Lung (tissue), 12 donors: Measurements from ENCODE around the gene PPP4R3B. TPM values are rescaled to one million over a fixed set of nuclear protein-coding genes. Genes with fewer than 3 reads are reported as not detected.
"Not testable (repeated sequence)": the region's sequence is repeated elsewhere in the genome, so short reads cannot be mapped to it uniquely, and the experiment has no call there.

Experiments
- ATAC-seq: fragments of 200-7000 bp; cut with Tn5 transposase; one replicate; pipeline ENCODE4 v1.9.1; 2020; ENCODE audit warnings: moderate number of reproducible peaks; ENCODE audit not compliant: insufficient read depth, low FRiP score
- DNase-seq, 3 donors: peaks; one replicate each; pipeline ENCODE4 v3.0.0-alpha.2; 2013 to 2017
- H3K27ac ChIP-seq, 2 donors: one replicate each; pipeline ENCODE4 v1.5.1; 2013; ENCODE audit warnings: mild to moderate bottlenecking in 2 of 2, moderate library complexity in 2 of 2, control low read depth in 1 of 2, inconsistent platforms in 1 of 2, low read depth in 1 of 2, low read length in 1 of 2
- H3K27me3 ChIP-seq, 3 donors: one replicate each; pipeline ENCODE4 v1.5.1; 2013; ENCODE audit warnings: low read length in 2 of 3; ENCODE audit not compliant: control insufficient read depth in 3 of 3, insufficient read depth in 3 of 3
- H3K36me3 ChIP-seq, 4 donors: one replicate each; pipeline ENCODE4 v1.5.1; 2013; ENCODE audit warnings: low read length in 4 of 4, mild to moderate bottlenecking in 1 of 4, moderate library complexity in 1 of 4; ENCODE audit not compliant: control insufficient read depth in 4 of 4, insufficient read depth in 4 of 4
- H3K4me1 ChIP-seq, 5 donors: one replicate each; pipeline ENCODE4 v1.5.1; 2013; ENCODE audit warnings: low read length in 5 of 5, mild to moderate bottlenecking in 2 of 5, moderate library complexity in 1 of 5; ENCODE audit not compliant: control insufficient read depth in 5 of 5, insufficient read depth in 5 of 5
- H3K4me3 ChIP-seq: one replicate; pipeline ENCODE4 v1.5.1; 2013; ENCODE audit warnings: mild to moderate bottlenecking, control low read depth, moderate library complexity
- H3K9ac ChIP-seq, 2 donors: one replicate each; pipeline ENCODE4 v1.5.1; 2013; ENCODE audit warnings: low read length in 2 of 2, control low read depth in 1 of 2; ENCODE audit not compliant: insufficient read depth in 1 of 2
- H3K9me3 ChIP-seq, 4 donors: one replicate each; pipeline ENCODE4 v1.5.1; 2013; ENCODE audit warnings: low read length in 3 of 4, mild to moderate bottlenecking in 1 of 4, moderate library complexity in 1 of 4; ENCODE audit not compliant: control insufficient read depth in 4 of 4, insufficient read depth in 3 of 4
- WGBS, 2 donors: extraction: QIAGEN DNeasy Blood & Tissue Kit; methylation state at CpG; one replicate each; pipeline ENCODE4 v1.1.7; 2013; 5-methylcytosine and 5-hydroxymethylcytosine counted together
- polyA plus RNA-seq, 2 donors: library from polyadenylated mRNA; stranded (reverse); fragments of 200-250 nt; gene quantifications; one replicate each; pipeline ENCODE4 v1.2.1, GENCODE V29; 2013
- total RNA-seq, 2 donors: library from RNA; depleted of rRNA in 1 of 2; stranded (reverse); fragments of >200 nt in 1 of 2; gene quantifications; one replicate each; pipeline ENCODE4 v1.2.1, GENCODE V29; 2014 to 2021
- TF ChIP-seq, protein P1 (sequence below): IDR thresholded peaks from 2 replicates; pipeline ENCODE4 v1.5.1; 2012; ENCODE audit warnings: mild to moderate bottlenecking; ENCODE audit errors: control extremely low read depth, extremely low read depth
- donor health status: control.
- donor health status: control.
- donor health status: Bipolar disorder and iron deficiency.
- donor health status: healthy.
- donor health status: DM: yes; HTN: yes; CAD: no.

PPP4R3B gene
- total and polyA plus RNA-seq, 4 donors, result 25.3 to 132 (median 42.3) TPM

DNA sequence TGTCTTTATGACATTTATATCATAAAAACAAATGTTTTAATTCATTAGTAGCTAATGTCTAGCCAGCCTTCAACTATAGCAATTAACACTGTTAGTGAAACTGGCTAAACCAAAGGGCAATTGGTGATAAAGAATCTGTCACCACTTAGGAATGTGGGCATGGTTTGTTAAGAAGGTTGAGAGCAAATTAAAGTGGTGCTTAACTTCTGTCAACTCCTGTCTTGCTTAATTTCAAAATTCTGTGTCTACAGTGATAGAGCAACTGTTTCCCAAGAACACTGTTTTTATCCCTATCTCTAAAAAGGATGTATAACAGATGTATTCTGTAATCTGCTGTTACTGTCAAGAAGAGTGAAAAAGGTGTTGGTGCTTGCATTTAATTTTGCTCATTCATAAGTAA, 61.4 kb downstream of the PPP4R3B start:
- TF ChIP-seq, protein P1, sequence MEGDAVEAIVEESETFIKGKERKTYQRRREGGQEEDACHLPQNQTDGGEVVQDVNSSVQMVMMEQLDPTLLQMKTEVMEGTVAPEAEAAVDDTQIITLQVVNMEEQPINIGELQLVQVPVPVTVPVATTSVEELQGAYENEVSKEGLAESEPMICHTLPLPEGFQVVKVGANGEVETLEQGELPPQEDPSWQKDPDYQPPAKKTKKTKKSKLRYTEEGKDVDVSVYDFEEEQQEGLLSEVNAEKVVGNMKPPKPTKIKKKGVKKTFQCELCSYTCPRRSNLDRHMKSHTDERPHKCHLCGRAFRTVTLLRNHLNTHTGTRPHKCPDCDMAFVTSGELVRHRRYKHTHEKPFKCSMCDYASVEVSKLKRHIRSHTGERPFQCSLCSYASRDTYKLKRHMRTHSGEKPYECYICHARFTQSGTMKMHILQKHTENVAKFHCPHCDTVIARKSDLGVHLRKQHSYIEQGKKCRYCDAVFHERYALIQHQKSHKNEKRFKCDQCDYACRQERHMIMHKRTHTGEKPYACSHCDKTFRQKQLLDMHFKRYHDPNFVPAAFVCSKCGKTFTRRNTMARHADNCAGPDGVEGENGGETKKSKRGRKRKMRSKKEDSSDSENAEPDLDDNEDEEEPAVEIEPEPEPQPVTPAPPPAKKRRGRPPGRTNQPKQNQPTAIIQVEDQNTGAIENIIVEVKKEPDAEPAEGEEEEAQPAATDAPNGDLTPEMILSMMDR, result no peak
- Histone ChIP-seq H3K27ac (no peak overlapping the region), H3K27me3 (no peaks in the 10 kb centered on the region), H3K36me3 (peaks cover 19 to 35% (median 22%) of the 10 kb centered on the region in 4 donors), H3K9ac (no peak overlapping the region), H3K4me3 (no peak overlapping the region), H3K4me1 (peaks cover 0 to 5% (median 0%) of the 10 kb centered on the region in 5 donors), H3K9me3 (peaks cover 0 to 1% (median 0%) of the 10 kb centered on the region in 4 donors)
- peak; percentile 29 for ATAC-seq
- DNase-seq, result peak in 2 of 3 donors; percentile 50 to 64

DNA sequence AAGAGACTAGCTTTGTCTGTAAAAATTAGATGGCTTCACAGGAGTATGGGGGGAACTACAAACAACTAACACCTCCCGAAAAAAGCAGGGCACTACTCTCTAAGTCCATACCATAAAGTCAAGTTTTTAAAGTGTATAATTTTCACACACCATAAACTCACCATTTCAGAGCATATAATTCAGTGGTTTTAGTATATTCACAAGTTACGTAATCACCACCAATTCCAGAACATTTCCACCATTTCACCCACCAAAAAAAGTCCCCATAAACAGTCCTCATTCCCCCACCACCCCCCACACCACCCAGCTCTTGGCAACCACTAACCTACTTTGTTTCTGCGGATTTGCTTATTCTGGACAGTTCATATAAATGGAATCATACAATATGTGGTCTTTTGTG, 64.1 kb downstream of the PPP4R3B start:
- Histone ChIP-seq H3K9ac (no peak overlapping the region), H3K36me3 (peaks cover 13 to 27% (median 19%) of the 10 kb centered on the region in 4 donors), H3K9me3 (no peaks in the 10 kb centered on the region), H3K27ac (no peak overlapping the region), H3K4me1 (peaks cover 0 to 5% (median 0%) of the 10 kb centered on the region in 5 donors), H3K4me3 (no peak overlapping the region), H3K27me3 (no peaks in the 10 kb centered on the region)
- ATAC-seq, result no peak
- TF ChIP-seq, protein P1, result no peak
- WGBS, 2 donors, result 95 to 98% methylated on average over 3 of the region's 3 CpGs
- no peak for DNase-seq

- H3K9me3 ChIP-seq, result no peaks in the 10 kb centered on the region
- no peaks in the 10 kb centered on the region for H3K27me3 ChIP-seq
- DNase-seq, result peak in 1 of 3 donors; percentile 13
- ATAC-seq, result no peak
- no peaks in the 10 kb centered on the region for H3K4me1 ChIP-seq
- H3K4me3 ChIP-seq, result no peak overlapping the region
- WGBS, 2 donors, result 72 to 80% methylated on average over 4 of the region's 4 CpGs
- TF ChIP-seq, protein P1, result no peak
- peaks cover 5 to 18% (median 14%) of the 10 kb centered on the region in 4 donors for H3K36me3 ChIP-seq
- no peak overlapping the region for H3K27ac ChIP-seq
- H3K9ac ChIP-seq, result no peak overlapping the region
These were observed 66.9 kb downstream of the PPP4R3B start for GRCh38 chr2:55550368-55551102.

DNA sequence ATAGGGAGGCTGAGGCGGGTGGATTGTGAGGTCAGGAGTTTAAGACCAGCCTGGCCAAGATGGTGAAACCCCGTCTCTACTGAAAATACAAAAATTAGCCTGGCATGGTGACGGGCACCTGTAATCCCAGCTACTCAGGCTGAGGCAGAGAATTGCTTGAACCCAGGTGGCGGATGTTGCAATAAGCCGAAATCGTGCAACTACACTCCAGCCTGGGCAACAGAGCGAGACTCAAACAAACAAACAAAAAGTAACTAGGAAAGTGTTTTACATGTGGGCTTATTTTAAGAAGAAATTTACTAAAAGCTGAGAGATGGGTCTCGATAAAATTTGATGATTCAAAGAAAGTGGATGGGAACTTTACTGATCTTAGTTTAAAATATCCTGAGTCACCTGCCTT, 69.7 kb downstream of the PPP4R3B start:
- peaks cover 7 to 19% (median 17%) of the 10 kb centered on the region in 4 donors for H3K36me3 ChIP-seq
- not testable (repeated sequence) for ATAC-seq, H3K27me3 ChIP-seq, DNase-seq, H3K27ac ChIP-seq, H3K9me3 ChIP-seq, H3K4me3 ChIP-seq, H3K9ac ChIP-seq, H3K4me1 ChIP-seq
- WGBS, 2 donors, result 80 to 86% methylated on average over 8 of the region's 8 CpGs
